ENCODE data around the gene MOCS3. TPM values are rescaled to one million over a fixed set of nuclear protein-coding genes. Genes with fewer than 3 reads are reported as not detected.
A peak's percentile ranks its signal among the peaks of the same experiment; 100 is the strongest.
"Not testable (repeated sequence)": the region's sequence is repeated elsewhere in the genome, so short reads cannot be mapped to it uniquely, and the experiment has no call there.

MOCS3 gene
- polyA plus RNA-seq, 1 donor from 2014 or later, result 3.5 TPM

DNA sequence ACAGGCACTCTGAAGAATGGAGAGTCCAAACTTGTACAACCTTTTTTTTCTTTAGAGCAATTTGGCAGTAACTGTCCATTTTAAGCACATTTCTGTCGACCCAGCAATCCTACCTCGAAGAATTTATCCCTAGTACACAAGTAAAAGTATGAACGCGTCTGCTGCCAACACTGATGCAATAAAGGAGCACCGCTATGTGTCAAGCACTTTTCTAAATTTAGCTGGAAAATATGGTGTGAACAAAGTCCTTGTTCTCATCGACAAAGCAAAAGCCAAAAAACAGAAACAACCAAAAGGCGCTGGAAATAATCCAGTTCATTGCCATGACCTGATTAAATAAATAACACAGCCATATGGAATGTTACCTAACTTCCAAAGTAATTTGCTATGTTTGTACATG lies 1.3 kb upstream of the MOCS3 start:
- Mint-ChIP-seq H3K27ac (peak overlapping the region; percentile 99 to 100 (median 100)), H3K9me3 (no peaks in the 10 kb centered on the region), H3K36me3 (peaks cover 2% of the 10 kb centered on the region), H3K27me3 (no peaks in the 10 kb centered on the region), H3K4me1 (peaks cover 13 to 32% (median 31%) of the 10 kb centered on the region in 3 donors), H3K4me3 (peak overlapping the region; percentile 96 to 99 (median 99))

DNA sequence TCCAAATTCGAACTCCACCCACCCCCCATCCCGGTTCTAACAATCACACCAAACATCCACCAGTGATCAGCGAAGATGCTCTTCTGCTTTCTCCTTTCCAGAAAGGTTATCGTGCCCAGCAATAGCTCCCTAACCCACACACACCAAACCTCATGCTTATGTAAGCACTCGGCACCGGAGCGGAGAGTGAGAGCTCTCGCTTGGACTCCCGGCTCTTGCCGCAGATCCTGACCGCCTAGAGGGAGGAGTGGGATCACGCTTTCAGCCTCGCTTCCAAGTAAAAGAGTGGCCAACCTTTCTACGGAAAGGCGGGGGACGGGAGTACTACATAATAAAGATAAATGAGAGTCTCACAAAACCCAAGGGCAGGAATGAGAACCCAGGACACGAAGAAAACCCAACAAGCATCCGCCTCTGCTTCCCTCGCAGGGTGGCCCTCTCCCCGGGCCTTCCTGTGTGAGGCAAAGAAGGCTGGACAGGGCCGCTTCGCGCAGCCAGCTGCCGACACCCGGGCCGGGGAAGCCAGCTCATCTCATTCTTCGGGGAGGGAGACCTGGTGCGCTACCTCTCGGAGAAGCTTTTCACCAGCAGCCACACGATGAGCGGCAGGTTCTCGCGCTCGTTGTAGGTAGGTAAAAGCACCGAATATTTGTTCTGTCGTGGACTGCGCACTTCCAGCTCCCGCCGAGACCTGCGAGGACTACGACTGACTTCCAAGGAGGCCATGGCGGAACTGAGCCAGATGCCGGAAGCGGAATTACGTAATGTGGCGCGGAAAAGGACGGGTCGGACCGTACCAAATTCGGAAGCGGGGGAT lies 612 bp upstream of the MOCS3 start, which contains the start of gene DPM1:
Gene DPM1 (minus strand): TSS at position 735 of the 817 bp plus-strand sequence. CDS start 9 bp downstream, at position 726.
- H3K27me3 Mint-ChIP-seq, result no peaks in the 10 kb centered on the region
- H3K36me3 Mint-ChIP-seq, result peaks cover 2% of the 10 kb centered on the region
- peak within 1 kb of the TSS; percentile 96 to 99 (median 99) for H3K4me3 Mint-ChIP-seq
- H3K27ac Mint-ChIP-seq, result peak within 1 kb of the TSS; percentile 99 to 100 (median 100)
- H3K4me1 Mint-ChIP-seq, result peaks cover 13 to 32% (median 32%) of the 10 kb centered on the region in 3 donors
- H3K9me3 Mint-ChIP-seq, result no peaks in the 10 kb centered on the region

DNA sequence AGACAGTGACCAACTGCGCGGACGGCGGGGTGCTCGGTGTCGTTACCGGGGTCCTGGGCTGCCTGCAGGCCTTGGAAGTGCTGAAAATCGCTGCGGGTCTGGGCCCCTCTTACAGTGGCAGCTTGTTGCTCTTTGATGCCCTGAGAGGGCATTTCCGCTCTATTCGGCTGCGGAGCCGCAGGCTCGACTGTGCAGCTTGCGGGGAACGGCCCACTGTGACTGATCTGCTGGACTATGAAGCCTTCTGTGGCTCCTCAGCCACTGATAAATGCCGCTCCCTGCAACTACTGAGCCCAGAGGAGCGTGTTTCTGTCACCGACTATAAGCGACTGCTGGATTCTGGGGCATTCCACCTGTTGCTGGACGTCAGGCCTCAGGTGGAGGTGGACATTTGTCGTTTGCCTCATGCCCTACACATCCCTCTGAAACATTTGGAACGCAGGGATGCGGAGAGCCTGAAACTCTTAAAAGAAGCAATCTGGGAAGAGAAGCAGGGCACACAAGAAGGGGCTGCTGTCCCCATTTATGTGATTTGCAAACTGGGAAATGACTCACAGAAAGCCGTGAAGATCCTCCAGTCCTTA lies 1.0 kb downstream of the MOCS3 start:
- H3K27me3 Mint-ChIP-seq, result no peaks in the 10 kb centered on the region
- peaks cover 13 to 32% (median 32%) of the 10 kb centered on the region in 3 donors for H3K4me1 Mint-ChIP-seq
- H3K4me3 Mint-ChIP-seq, result peak overlapping the region; percentile 96 to 99 (median 99)
- peaks cover 2% of the 10 kb centered on the region for H3K36me3 Mint-ChIP-seq
- H3K27ac Mint-ChIP-seq, result peak overlapping the region in 2 of 3 donors; percentile 45 to 99
- no peaks in the 10 kb centered on the region for H3K9me3 Mint-ChIP-seq

DNA sequence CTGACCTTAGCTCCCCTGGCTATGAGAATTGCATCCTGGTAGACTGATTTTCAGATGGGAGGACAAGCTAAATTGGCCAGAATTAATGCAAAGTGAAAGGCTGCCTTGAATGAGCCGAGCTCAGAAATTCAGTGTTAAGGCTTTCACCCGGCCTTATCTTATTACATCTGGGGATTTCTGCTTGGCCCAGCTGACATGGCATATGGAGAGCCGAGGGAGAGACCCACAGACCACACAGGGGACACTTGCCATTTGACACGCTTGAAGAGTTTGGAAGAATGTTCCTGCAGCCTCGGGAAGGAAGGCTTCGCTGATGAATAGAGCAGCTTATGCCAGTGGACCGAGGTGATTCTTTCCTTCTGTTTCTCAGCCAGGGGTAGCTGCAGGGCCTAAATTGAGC lies 9.0 kb downstream of the MOCS3 start:
- Mint-ChIP-seq H3K4me1 (peaks cover 0 to 1% (median 0%) of the 10 kb centered on the region in 3 donors), H3K27me3 (no peaks in the 10 kb centered on the region), H3K9me3 (no peaks in the 10 kb centered on the region), H3K27ac (no peak overlapping the region), H3K4me3 (no peak overlapping the region), H3K36me3 (no peaks in the 10 kb centered on the region)

DNA sequence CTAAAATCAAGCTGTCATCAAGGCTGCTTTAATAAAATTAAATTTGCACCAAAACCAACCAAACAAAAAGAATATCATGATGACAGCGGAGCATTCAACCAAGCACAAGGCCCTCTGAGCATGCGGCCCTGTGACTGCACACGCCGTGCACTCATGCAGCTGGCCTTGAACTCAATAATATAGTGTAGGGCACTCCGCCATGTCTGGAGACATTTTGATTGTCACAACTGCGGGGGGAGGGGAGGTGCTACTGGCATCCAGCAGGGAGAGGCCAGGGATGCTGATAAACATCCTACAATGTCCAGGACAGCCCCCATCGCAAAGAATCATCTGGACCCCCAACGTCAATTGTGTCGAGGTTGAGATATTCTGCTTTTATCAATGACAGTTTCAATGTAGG lies 9.7 kb downstream of the MOCS3 start:
- Mint-ChIP-seq H3K27me3 (no peaks in the 10 kb centered on the region), H3K27ac (no peak overlapping the region), H3K4me3 (no peak overlapping the region), H3K9me3 (no peaks in the 10 kb centered on the region), H3K4me1 (peaks cover 0 to 1% (median 0%) of the 10 kb centered on the region in 3 donors), H3K36me3 (no peaks in the 10 kb centered on the region)

DNA sequence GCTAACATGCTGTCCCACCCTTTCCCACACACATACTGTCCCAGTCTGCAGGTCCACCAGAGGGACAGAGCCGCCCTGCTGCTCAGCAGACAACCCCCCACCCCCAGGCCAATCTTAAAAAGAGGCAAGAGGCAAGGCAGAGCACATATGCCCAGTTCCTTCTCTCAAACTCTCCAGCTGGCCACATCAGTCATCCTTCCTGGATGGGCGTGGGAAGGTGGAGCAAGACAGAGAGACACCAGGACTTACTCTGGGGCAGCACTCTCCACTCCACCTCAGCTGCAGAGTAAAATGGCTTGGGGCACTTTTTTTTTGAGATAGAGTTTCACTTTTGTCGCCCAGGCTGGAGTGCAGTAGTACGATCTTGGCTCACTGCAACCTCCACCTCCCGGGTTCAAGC lies 10.8 kb downstream of the MOCS3 start:
- Mint-ChIP-seq H3K4me3 (no peak overlapping the region), H3K27me3 (no peaks in the 10 kb centered on the region), H3K4me1 (peaks cover 0 to 1% (median 0%) of the 10 kb centered on the region in 3 donors)

DNA sequence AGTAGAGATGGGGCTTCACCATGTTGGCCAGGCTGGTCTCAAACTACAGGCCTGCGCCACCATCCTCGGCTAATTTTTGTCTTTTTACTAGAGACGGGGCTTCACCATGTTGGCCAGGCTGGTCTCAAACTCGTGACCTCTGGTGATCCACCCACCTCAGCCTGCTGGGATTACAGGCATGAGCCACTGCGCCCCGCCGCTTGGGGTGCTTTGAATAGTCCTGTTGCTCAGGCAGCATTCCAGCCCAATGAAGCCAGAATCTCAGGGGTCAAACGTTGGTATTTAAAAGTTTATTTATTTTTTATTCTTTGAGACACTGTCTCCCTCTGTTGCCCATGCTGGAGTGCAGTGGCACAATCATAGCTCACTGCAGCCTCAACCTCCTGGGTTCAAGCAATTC lies 11.3 kb downstream of the MOCS3 start:
- Mint-ChIP-seq H3K4me3 (no peak overlapping the region), H3K27ac (no peak overlapping the region), H3K4me1 (peaks cover 0 to under 1% (median 0%) of the 10 kb centered on the region in 3 donors), H3K27me3 (no peaks in the 10 kb centered on the region), H3K36me3 (no peaks in the 10 kb centered on the region), H3K9me3 (no peaks in the 10 kb centered on the region)

More for the DNA sequence above, 10.8 kb downstream of the MOCS3 start:
- Mint-ChIP-seq H3K27ac (no peak overlapping the region), H3K36me3 (no peaks in the 10 kb centered on the region), H3K9me3 (no peaks in the 10 kb centered on the region)

DNA sequence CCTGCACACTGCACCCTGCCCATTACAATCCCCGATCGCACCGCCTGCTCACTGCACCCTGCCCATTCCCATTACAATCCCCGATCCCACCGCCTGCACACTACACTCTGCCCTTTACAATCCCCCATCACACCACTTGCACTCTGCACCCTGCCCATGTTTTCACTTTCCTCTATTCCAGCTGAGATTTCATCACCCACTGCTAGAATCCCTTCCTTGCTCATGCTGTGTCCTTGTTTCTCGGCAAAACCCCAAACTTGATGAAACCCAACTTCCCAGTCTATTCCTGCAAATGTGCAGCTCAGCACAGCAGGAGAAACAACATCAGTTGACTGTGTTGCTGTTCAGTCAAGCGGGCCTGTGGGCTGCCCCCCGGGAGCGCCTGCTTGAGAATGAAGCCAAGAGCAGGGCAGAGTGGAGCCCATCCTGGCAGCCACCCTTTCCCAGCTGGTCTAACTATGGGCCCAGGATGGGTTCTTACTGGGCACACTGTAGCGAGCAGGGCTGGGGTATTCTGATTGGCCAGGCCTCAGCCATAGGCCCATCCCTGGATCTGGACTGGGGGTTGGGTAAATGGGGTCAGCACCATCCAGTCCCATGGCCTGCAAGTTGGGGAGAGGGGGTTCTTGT lies 17.2 kb downstream of the MOCS3 start:
- Mint-ChIP-seq H3K9me3 (no peaks in the 10 kb centered on the region), H3K4me3 (no peak overlapping the region), H3K27me3 (peaks cover 4% of the 10 kb centered on the region), H3K36me3 (no peaks in the 10 kb centered on the region), H3K4me1 (no peaks in the 10 kb centered on the region), H3K27ac (peak overlapping the region in 1 of 3 donors; percentile 86)

DNA sequence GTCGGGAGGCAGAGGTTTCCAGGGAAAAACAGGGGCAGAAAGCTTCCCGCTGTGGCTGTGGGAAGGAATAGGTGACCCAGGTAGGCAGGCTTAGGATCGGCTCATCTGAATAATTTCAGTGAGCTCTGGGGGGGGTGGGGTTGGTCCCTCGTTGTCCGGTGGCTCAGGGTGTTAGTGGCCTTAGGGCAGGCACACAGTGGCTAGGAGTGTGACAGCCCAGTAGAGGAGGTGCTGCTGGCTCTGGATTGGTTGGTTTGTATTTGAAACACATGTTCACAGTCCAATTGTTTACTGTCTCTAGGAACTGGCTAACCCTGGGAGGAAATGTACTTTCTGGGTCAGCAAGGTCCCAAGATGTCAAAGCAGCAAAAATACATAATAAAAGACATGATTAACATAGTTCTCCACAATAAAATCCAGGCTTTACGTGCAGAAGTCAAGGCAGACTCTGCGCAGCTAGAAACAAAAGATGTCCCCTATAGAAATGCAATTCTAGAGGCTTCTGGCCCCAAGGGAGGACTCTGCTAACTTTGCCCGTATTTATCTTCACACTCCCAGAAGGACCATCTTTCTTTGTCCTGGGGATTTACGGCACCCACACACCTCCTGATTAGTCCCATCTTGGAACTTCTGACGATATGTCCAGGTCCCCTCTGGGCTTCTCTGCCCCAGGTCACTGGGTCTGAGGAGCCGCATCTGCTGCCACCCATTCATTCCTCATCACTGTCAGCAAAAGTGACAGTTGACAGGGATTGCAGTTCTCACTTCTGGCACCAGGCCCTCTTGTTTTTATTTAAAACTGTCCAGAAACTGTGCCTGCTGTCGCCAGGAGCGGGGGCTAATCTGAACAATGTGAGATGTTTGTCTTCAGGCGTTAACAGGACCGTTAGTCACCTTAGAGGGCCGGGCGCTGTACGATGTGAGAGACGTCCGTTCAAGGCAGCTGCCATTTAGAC lies 18.7 kb downstream of the MOCS3 start:
- Mint-ChIP-seq H3K27ac (no peak overlapping the region), H3K4me1 (peaks cover 3 to 6% (median 4%) of the 10 kb centered on the region in 3 donors), H3K36me3 (no peaks in the 10 kb centered on the region), H3K27me3 (peaks cover 13% of the 10 kb centered on the region), H3K9me3 (no peaks in the 10 kb centered on the region), H3K4me3 (no peak overlapping the region)

DNA sequence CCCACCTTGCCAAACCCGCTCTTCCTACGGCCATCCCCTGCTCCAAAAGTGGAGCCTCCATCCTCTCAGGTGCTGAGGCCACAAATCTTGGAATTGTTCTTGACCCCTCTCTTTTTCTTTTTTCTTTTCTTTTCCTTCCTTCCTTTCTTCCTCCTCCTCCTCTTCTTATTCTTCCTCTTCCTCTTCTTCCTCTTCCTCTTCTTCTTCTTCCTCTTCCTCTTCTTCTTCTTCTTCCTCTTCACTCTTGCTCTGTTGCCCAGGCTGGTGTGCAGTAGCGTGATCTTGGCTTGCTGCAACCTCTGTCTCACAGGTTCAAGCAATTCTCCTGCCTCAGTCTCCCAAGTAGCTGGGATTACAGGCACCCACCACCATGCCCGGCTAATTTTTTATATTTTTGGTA lies 19.9 kb downstream of the MOCS3 start:
- peak overlapping the region in 1 of 4 donors; percentile 6 for H3K4me3 Mint-ChIP-seq
- not testable (repeated sequence) for H3K27ac Mint-ChIP-seq, H3K36me3 Mint-ChIP-seq, H3K4me1 Mint-ChIP-seq, H3K9me3 Mint-ChIP-seq
- H3K27me3 Mint-ChIP-seq, result peaks cover 13% of the 10 kb centered on the region

DNA sequence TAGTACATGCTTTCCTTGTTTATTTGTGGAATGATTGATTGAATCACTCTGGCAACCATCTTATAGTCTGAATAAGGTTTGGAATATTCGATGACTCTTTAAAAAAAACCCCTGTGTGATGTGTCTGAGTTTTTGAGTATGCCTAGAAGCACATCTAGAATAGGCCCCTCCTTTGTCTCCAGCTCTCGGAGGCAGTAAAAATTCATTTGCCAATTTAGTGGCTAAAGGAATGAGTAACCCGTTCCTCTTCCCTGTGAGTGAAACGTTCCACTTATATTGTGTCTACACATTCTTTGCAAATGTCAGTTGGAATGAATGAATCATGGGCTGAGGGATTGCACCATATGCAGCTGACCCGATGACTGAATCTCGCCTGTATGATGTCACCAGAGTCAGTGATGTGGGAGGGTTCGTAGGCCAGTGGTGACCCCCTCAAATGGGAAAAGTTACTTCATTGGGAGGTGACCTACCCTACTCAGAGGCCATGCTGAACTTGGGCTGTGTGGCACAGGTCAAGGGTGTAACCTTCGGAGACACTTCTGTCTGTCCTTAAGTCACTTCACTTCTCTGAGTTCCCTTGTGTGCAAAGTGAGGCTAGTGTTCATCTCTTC lies 21.6 kb downstream of the MOCS3 start:
- peak overlapping the region in 1 of 3 donors; percentile 67 for H3K27ac Mint-ChIP-seq
- H3K4me1 Mint-ChIP-seq, result peaks cover 4 to 6% (median 5%) of the 10 kb centered on the region in 3 donors
- no peak overlapping the region for H3K4me3 Mint-ChIP-seq
- no peaks in the 10 kb centered on the region for H3K9me3 Mint-ChIP-seq
- H3K36me3 Mint-ChIP-seq, result no peaks in the 10 kb centered on the region
- peaks cover 18% of the 10 kb centered on the region for H3K27me3 Mint-ChIP-seq

DNA sequence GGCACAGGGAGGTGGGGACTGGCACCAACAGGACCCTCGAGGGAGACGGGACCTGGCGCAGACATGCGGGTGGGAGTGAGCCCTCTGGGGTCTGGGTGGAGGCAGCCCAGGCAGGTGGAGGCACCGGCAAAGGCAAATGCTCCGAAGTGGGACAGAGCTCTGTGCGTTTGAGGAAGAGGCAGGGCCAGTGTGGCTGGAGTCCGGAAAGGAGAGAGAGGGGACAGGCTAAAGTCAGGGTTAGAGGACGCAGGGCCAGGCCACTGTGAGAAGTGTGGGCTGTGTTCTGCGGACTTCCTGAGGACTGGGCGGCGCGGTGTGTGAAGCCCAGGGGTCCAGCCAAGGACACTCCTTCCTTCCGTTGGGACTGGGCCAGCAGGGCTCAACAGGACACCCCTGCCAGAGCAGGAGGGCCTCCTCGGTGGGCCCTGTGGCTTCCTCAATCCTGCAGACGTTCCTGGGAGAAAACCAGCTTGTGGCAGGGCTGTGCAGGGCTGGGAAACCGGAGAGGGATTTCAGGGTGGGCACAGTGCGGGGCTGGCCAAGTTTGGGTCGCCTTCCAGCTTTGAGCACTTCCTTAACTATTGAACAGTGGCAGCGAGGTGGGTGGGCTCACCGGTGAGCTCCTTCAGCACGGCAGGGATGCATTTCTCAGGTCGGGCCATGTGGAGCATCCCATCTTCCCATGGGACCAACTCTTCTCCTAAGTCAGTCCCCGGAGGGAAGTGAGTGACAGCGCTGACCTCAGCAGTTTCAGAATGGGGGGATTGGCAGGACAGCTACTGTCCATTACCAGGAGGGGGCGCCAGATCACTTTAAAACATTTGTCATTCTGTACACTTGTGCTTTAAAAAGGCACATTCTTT lies 22.5 kb downstream of the MOCS3 start:
- Mint-ChIP-seq H3K4me3 (peak overlapping the region in 1 of 4 donors; percentile 67), H3K4me1 (peaks cover 4 to 6% (median 5%) of the 10 kb centered on the region in 3 donors)

DNA sequence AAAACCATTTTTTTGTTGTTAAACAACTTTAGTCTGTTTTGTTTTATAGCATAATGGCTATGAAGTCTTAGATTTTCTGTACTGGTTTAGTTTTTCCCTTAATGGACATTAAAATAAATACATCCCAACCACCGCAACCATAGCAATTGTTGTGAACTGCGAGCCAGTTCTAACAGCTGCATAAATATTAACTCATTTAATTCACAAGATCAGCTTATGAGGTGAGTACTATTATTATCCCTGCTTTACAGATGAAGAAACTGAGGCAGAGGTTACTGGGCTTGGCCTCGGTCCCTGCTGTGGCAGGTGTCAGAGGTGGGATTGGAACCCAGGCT lies 23.1 kb downstream of the MOCS3 start:
- Mint-ChIP-seq H3K36me3 (no peaks in the 10 kb centered on the region), H3K4me1 (peaks cover 4 to 6% (median 5%) of the 10 kb centered on the region in 3 donors), H3K27me3 (peaks cover 21% of the 10 kb centered on the region), H3K4me3 (peak overlapping the region in 1 of 4 donors; percentile 1), H3K9me3 (no peaks in the 10 kb centered on the region), H3K27ac (no peak overlapping the region)

More for the DNA sequence above, 22.5 kb downstream of the MOCS3 start:
- no peaks in the 10 kb centered on the region for H3K36me3 Mint-ChIP-seq
- peaks cover 19% of the 10 kb centered on the region for H3K27me3 Mint-ChIP-seq
- peak overlapping the region in 1 of 3 donors; percentile 67 for H3K27ac Mint-ChIP-seq
- no peaks in the 10 kb centered on the region for H3K9me3 Mint-ChIP-seq

All from IgD-negative memory B cell (primary cell).